Measurements from ENCODE around the gene WDTC1. TPM values are rescaled to one million over a fixed set of nuclear protein-coding genes. Genes with fewer than 3 reads are reported as not detected.

Gene WDTC1
- total RNA-seq, 2 experiments from 2014 or later = 45.4 to 47.1 TPM

GRCh38 chr1:27355683-27356082, 121.3 kb downstream of the WDTC1 start:
- DNase-seq = no peak
- H3K36me3 Mint-ChIP-seq (ENCODE audit: low read depth) = peaks cover 5% of the 10 kb centered on the region
- H3K27ac Mint-ChIP-seq = peak overlapping the region; percentile 92
- ChIA-PET CTCF (interaction anchor here (1.0 to 2.1 kb wide), 6 partner anchors 10 to 316 kb away, joined by 3 to 21 read pairs (median 5); partner anchors contain the start of gene IFI6), POLR2A (interaction anchor here (1.1 to 9.1 kb wide), 6 partner anchors 10 to 41 kb away, joined by 3 to 93 read pairs (median 8); partner anchors contain the start of genes MAP3K6 and SYTL1)
- H3K4me1 Mint-ChIP-seq = peaks cover 49% of the 10 kb centered on the region
- H3K27me3 Mint-ChIP-seq = peaks cover 8% of the 10 kb centered on the region
- H3K9me3 Mint-ChIP-seq = no peaks in the 10 kb centered on the region
- H3K4me3 Mint-ChIP-seq = peak overlapping the region; percentile 66

- POLR2A ChIA-PET = interaction anchor here (1.1 to 9.1 kb wide), 8 partner anchors 7 to 41 kb away, joined by 3 to 93 read pairs (median 6); partner anchors contain the start of genes MAP3K6 and SYTL1
- Mint-ChIP-seq H3K9me3 (no peaks in the 10 kb centered on the region), H3K36me3 (ENCODE audit: low read depth) (peaks cover 5% of the 10 kb centered on the region), H3K4me1 (peaks cover 50% of the 10 kb centered on the region), H3K4me3 (peak overlapping the region; percentile 66), H3K27me3 (peaks cover 8% of the 10 kb centered on the region), H3K27ac (peak overlapping the region; percentile 92)
- CTCF ChIA-PET = interaction anchor here (1.1 to 3.1 kb wide), 7 partner anchors 10 to 316 kb away, joined by 3 to 36 read pairs (median 12); partner anchors contain the start of genes IFI6 and MAP3K6
- DNase-seq = no peak
Observed at GRCh38 chr1:27356277-27356618, 121.8 kb downstream of the WDTC1 start.

- CTCF ChIA-PET = interaction anchor here (0.7 to 3.1 kb wide), 27 partner anchors 8 to 312 kb away, joined by 3 to 36 read pairs (median 6); partner anchors contain the start of genes MAP3K6, SYTL1 and TMEM222
- H3K27ac Mint-ChIP-seq = peak overlapping the region; percentile 92
- peaks cover 4% of the 10 kb centered on the region for H3K36me3 Mint-ChIP-seq (ENCODE audit: low read depth)
- H3K27me3 Mint-ChIP-seq = peaks cover 8% of the 10 kb centered on the region
- peak overlapping the region; percentile 66 for H3K4me3 Mint-ChIP-seq
- peak; percentile 46 for DNase-seq
- H3K9me3 Mint-ChIP-seq = no peaks in the 10 kb centered on the region
- POLR2A ChIA-PET = interaction anchor here (0.8 to 9.1 kb wide), 14 partner anchors 8 to 45 kb away, joined by 3 to 93 read pairs (median 4); partner anchors contain the start of genes GPR3, MAP3K6 and SYTL1
- H3K4me1 Mint-ChIP-seq = peaks cover 50% of the 10 kb centered on the region
Observed at GRCh38 chr1:27356619-27357280, 122.3 kb downstream of the WDTC1 start.

GRCh38 chr1:27357281-27358037, 123.0 kb downstream of the WDTC1 start:
- ChIA-PET CTCF (interaction anchor here (0.7 to 3.1 kb wide), 27 partner anchors 9 to 645 kb away, joined by 3 to 36 read pairs (median 6); partner anchors contain the start of genes MAP3K6, SYTL1 and TMEM222), POLR2A (interaction anchor here (0.8 to 9.1 kb wide), 11 partner anchors 8 to 45 kb away, joined by 3 to 93 read pairs (median 5); partner anchors contain the start of genes GPR3, MAP3K6 and SYTL1)
- Mint-ChIP-seq H3K4me3 (peak overlapping the region; percentile 66), H3K27ac (peak overlapping the region; percentile 92), H3K4me1 (peaks cover 50% of the 10 kb centered on the region), H3K36me3 (ENCODE audit: low read depth) (no peaks in the 10 kb centered on the region), H3K9me3 (no peaks in the 10 kb centered on the region), H3K27me3 (peaks cover 8% of the 10 kb centered on the region)
- DNase-seq = peak; percentile 87

Other genes with a start within 250 kb of the WDTC1 start
- not detected for gene TRNP1, start 240.9 kb upstream of the WDTC1 start, total RNA-seq
- not detected for gene TENT5B, start 221.8 kb upstream of the WDTC1 start, total RNA-seq
- 10 to 100 TPM; 26.6 to 27.5 TPM for gene SLC9A1, start 79.5 kb upstream of the WDTC1 start, total RNA-seq
- 10 to 100 TPM; 33.7 to 35.7 TPM for gene TMEM222, start 87.5 kb downstream of the WDTC1 start, total RNA-seq
- 100 to 1,000 TPM; 124 to 136 TPM for gene SYTL1, start 107.4 kb downstream of the WDTC1 start, total RNA-seq
- gene MAP3K6, start 132.3 kb downstream of the WDTC1 start, total RNA-seq = 10 to 100 TPM; 10.5 to 11.1 TPM
- not detected for gene FCN3, start 140.2 kb downstream of the WDTC1 start, total RNA-seq
- gene CD164L2, start 148.7 kb downstream of the WDTC1 start, total RNA-seq = not detected
- gene GPR3, start 158.0 kb downstream of the WDTC1 start, total RNA-seq = under 1 TPM; 0.58 to 0.65 TPM

All from activated CD4-positive, alpha-beta memory T cell treated with anti-CD3 and anti-CD28 coated beads, Interleukin-2, amount 10 ng/mL, durations not matched to agents 7 days and 5 days (primary cell).